CD4-positive, alpha-beta T cell treated with Interleukin-6 for 4 hours (primary cell): ENCODE results near the gene LARGE1.

Experiments
- DNase-seq: peaks from one replicate; pipeline ENCODE4 v3.0.0-alpha.2; 2020; ENCODE audit warnings: mixed read lengths

LARGE1 gene

GRCh38 chr22:33347002-33347401 lies 573.3 kb downstream of the LARGE1 start:
- no peak for DNase-seq

GRCh38 chr22:33341611-33342010 lies 578.7 kb downstream of the LARGE1 start:
- DNase-seq, result no peak

- DNase-seq, result no peak
These were observed 582.8 kb downstream of the LARGE1 start for GRCh38 chr22:33337524-33337923.

- DNase-seq, result no peak
These were observed 584.5 kb downstream of the LARGE1 start for GRCh38 chr22:33335611-33336279.

GRCh38 chr22:33332538-33332937 lies 587.7 kb downstream of the LARGE1 start:
- no peak for DNase-seq

GRCh38 chr22:33331017-33331416 lies 589.3 kb downstream of the LARGE1 start:
- no peak for DNase-seq

- no peak for DNase-seq
These were observed 589.7 kb downstream of the LARGE1 start for GRCh38 chr22:33330534-33330933.

- no peak for DNase-seq
These were observed 590.9 kb downstream of the LARGE1 start for GRCh38 chr22:33329398-33329797.

GRCh38 chr22:33328789-33329296 lies 591.4 kb downstream of the LARGE1 start:
- no peak for DNase-seq

- DNase-seq, result no peak
These were observed 592.9 kb downstream of the LARGE1 start for GRCh38 chr22:33327348-33327860.

GRCh38 chr22:33326540-33327295 lies 593.6 kb downstream of the LARGE1 start:
- no peak for DNase-seq

GRCh38 chr22:33325232-33326004 lies 594.9 kb downstream of the LARGE1 start:
- no peak for DNase-seq

GRCh38 chr22:33324228-33324627 lies 596.0 kb downstream of the LARGE1 start:
- no peak for DNase-seq

GRCh38 chr22:33321466-33321865 lies 598.8 kb downstream of the LARGE1 start:
- DNase-seq, result no peak

- no peak for DNase-seq
These were observed 604.3 kb downstream of the LARGE1 start for GRCh38 chr22:33315954-33316353.

- DNase-seq, result no peak
These were observed 605.2 kb downstream of the LARGE1 start for GRCh38 chr22:33315117-33315516.

- DNase-seq, result no peak
These were observed 606.0 kb downstream of the LARGE1 start for GRCh38 chr22:33314316-33314715.

GRCh38 chr22:33303099-33303498 lies 617.2 kb downstream of the LARGE1 start:
- no peak for DNase-seq

- DNase-seq, result no peak
These were observed 617.7 kb downstream of the LARGE1 start for GRCh38 chr22:33302549-33302948.

GRCh38 chr22:33302049-33302545 lies 618.2 kb downstream of the LARGE1 start:
- peak; percentile 35 for DNase-seq

- no peak for DNase-seq
These were observed 620.1 kb downstream of the LARGE1 start for GRCh38 chr22:33300165-33300564.

GRCh38 chr22:33299245-33299956 lies 620.9 kb downstream of the LARGE1 start:
- no peak for DNase-seq
